Hematopoietic multipotent progenitor cell treated with erythropoietin and hydrocortisone succinate and interleukin-3 and kit ligand, for 17 days (in vitro differentiated cells): ENCODE results near the gene ORC4.
A peak's percentile ranks its signal among the peaks of the same experiment; 100 is the strongest.

Experiments used
- DNase-seq: peaks from one replicate; pipeline ENCODE4 v3.0.0-alpha.2; 2015; ENCODE audit warnings: low spot score

Gene ORC4

GRCh38 chr2:147933931-147934330 is 86.6 kb downstream of the ORC4 start:
- DNase-seq = no peak

- no peak for DNase-seq
These were observed 93.4 kb downstream of the ORC4 start for GRCh38 chr2:147927053-147927588.

GRCh38 chr2:147925886-147926285 is 94.7 kb downstream of the ORC4 start:
- DNase-seq = no peak

- DNase-seq = no peak
These were observed 95.9 kb downstream of the ORC4 start for GRCh38 chr2:147924647-147925046.

GRCh38 chr2:147923846-147924245 is 96.7 kb downstream of the ORC4 start:
- DNase-seq = no peak

GRCh38 chr2:147917161-147917560 is 103.4 kb downstream of the ORC4 start:
- no peak for DNase-seq

- no peak for DNase-seq
These were observed 103.8 kb downstream of the ORC4 start for GRCh38 chr2:147916723-147917122.

GRCh38 chr2:147916067-147916466 is 104.5 kb downstream of the ORC4 start:
- no peak for DNase-seq

- DNase-seq = no peak
These were observed 106.6 kb downstream of the ORC4 start for GRCh38 chr2:147913701-147914480.

GRCh38 chr2:147910990-147911473 is 109.5 kb downstream of the ORC4 start:
- DNase-seq = peak; percentile 49

- no peak for DNase-seq
These were observed 111.4 kb downstream of the ORC4 start for GRCh38 chr2:147909178-147909577.

- no peak for DNase-seq
These were observed 116.5 kb downstream of the ORC4 start for GRCh38 chr2:147904051-147904450.

GRCh38 chr2:147888680-147889079 is 131.9 kb downstream of the ORC4 start:
- DNase-seq = no peak

GRCh38 chr2:147886136-147886535 is 134.4 kb downstream of the ORC4 start:
- no peak for DNase-seq

GRCh38 chr2:147884830-147885229 is 135.7 kb downstream of the ORC4 start:
- no peak for DNase-seq

GRCh38 chr2:147882631-147883030 is 137.9 kb downstream of the ORC4 start:
- no peak for DNase-seq
